ENCODE data around the gene LILRB1.
"Not testable (repeated sequence)": the region's sequence is repeated elsewhere in the genome, so short reads cannot be mapped to it uniquely, and the experiment has no call there.

LILRB1 gene

GRCh38 chr19:54667217-54667616 is 36.9 kb downstream of the LILRB1 start:
- DNase-seq = no peak

GRCh38 chr19:54668353-54668752 is 38.1 kb downstream of the LILRB1 start:
- DNase-seq = no peak

GRCh38 chr19:54670576-54671357 is 40.5 kb downstream of the LILRB1 start:
- no peak for DNase-seq

GRCh38 chr19:54673222-54673621 is 42.9 kb downstream of the LILRB1 start:
- no peak for DNase-seq

- no peak for DNase-seq
Observed at GRCh38 chr19:54674021-54674617, 43.8 kb downstream of the LILRB1 start.

GRCh38 chr19:54676210-54676834 is 46.0 kb downstream of the LILRB1 start:
- not testable (repeated sequence) for DNase-seq

DNA sequence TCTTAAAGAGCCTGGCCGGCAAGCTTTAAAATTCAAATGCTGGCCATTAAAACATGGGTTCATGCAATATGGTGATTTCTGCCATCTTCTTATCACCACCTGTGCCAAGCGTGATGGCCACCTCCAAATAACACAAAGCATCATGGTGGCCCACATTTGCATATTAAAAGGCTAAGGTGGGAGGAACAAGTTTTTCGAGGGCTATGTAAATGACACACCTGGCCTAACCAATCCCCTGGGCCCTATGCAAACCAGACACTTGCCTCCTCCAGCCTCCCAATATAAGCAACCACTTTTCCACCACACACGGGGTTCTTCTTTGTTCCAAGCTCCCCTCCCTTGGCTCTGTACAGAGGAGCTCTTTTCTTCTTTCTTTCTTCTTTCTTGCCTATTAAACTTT is 46.9 kb downstream of the LILRB1 start:
- no peak for DNase-seq

- DNase-seq = not testable (repeated sequence)
Observed at GRCh38 chr19:54681596-54681995, 51.3 kb downstream of the LILRB1 start.

GRCh38 chr19:54682306-54682856 is 52.1 kb downstream of the LILRB1 start:
- no peak for DNase-seq

DNA sequence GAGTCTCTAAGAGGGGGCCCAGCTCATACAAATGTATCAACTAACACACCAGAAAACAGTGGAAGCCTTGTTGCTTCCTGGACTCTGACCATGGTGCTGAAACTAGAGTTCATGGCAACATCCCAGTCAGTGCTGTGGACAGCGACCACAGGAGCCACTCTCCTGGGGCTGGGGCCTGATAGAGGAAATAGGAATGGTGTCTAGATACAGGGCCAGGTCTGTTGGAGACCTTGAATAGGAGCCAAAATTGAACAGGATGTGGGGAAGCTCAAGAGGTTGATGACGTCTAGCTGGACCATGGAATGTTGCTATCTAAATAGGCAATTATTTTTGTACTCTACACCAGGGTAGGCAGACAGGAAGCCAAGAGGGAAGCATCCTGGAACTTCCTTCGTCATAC is 54.2 kb downstream of the LILRB1 start:
- DNase-seq = no peak

All from activated CD4-positive, alpha-beta T cell treated with anti-CD3 and anti-CD28 coated beads, Interleukin-2, amount 50 U/mL, for 48 hours (primary cell).